HEK293 (cell line): ENCODE data around the gene ADAMTS17.

ENCODE experiments used
- CTCF ChIA-PET: fragments of 350-600 bp; formaldehyde crosslinking; extraction: SDS; loops from one replicate; lab custom pipeline; 2021; ENCODE audit warnings: antibody characterized with exemption; lab: Yijun Ruan, JAX
- POLR2A ChIA-PET: fragments of 300-600 bp; formaldehyde crosslinking; extraction: SDS; loops from one replicate; lab custom pipeline; 2020; ENCODE audit warnings: antibody characterized with exemption, inconsistent platforms; lab: Yijun Ruan, JAX
- H3K27ac ChIP-seq: fragments of 200-500 bp; sonication (Bioruptor generic); 2 replicates; pipeline ENCODE4 v1.5.1; 2014; ENCODE audit warnings: low read depth, low read length, control low read depth, inconsistent platforms; ENCODE audit errors: extremely low read depth
- H3K36me3 ChIP-seq, 2 experiments: fragments of 200-500 bp in 1 of 2; sonication (Bioruptor generic) in 1 of 2; 1 replicate in 1 of 2; 2 replicates in 1 of 2; pipeline ENCODE4 v1.5.1; 2014 to 2017; ENCODE audit warnings: inconsistent platforms in 2 of 2, low read length in 2 of 2; ENCODE audit not compliant: control insufficient read depth in 2 of 2, insufficient read depth in 1 of 2
- H3K4me1 ChIP-seq: fragments of 200-500 bp; sonication (Bioruptor generic); 2 replicates; pipeline ENCODE4 v1.5.1; 2014; ENCODE audit warnings: mild to moderate bottlenecking, low read length, inconsistent platforms; ENCODE audit not compliant: control insufficient read depth, insufficient read depth
- H3K4me3 ChIP-seq: 2 replicates; pipeline ENCODE4 v1.5.1; 2011; ENCODE audit warnings: low read depth, mild to moderate bottlenecking, control low read depth, low read length, moderate library complexity
- H3K9me3 ChIP-seq: fragments of 200-500 bp; sonication (Bioruptor generic); 2 replicates; pipeline ENCODE4 v1.5.1; 2014; ENCODE audit warnings: low read depth, low read length, inconsistent platforms; ENCODE audit not compliant: control insufficient read depth, insufficient read depth
- BCL11A ChIP-seq: fragments of 450-650 bp; formaldehyde crosslinking; IDR thresholded peaks from 2 replicates; pipeline ENCODE4 v1.5.1; 2016; ENCODE audit warnings: low read depth, missing biosample characterization, missing genetic modification characterization
- EGR2 ChIP-seq: fragments of 450-650 bp; formaldehyde crosslinking; IDR thresholded peaks from 2 replicates; pipeline ENCODE4 v1.5.1; 2016; ENCODE audit warnings: low read depth, missing biosample characterization, missing genetic modification characterization
- HOXC10 ChIP-seq: sonication (generic); formaldehyde crosslinking; IDR thresholded peaks from 2 replicates; pipeline ENCODE4 v1.8.1; 2023; ENCODE audit warnings: mild to moderate bottlenecking, missing genetic modification reagents
- IKZF3 ChIP-seq: fragments of 450-650 bp; IDR thresholded peaks from 2 replicates; pipeline ENCODE4 v1.5.0; 2018; ENCODE audit warnings: missing biosample characterization, mild to moderate bottlenecking, missing genetic modification characterization, moderate library complexity
- KLF1 ChIP-seq: fragments of 450-650 bp; formaldehyde crosslinking; IDR thresholded peaks from 2 replicates; pipeline ENCODE4 v1.5.1; 2016; ENCODE audit warnings: missing biosample characterization, missing genetic modification characterization
- KLF8 ChIP-seq: fragments of 450-650 bp; formaldehyde crosslinking; IDR thresholded peaks from 2 replicates; pipeline ENCODE4 v1.5.1; 2016; ENCODE audit warnings: missing biosample characterization, missing genetic modification characterization
- MEIS1 ChIP-seq: sonication (generic); formaldehyde crosslinking; IDR thresholded peaks from 2 replicates; pipeline ENCODE4 v1.8.1; 2022; ENCODE audit warnings: missing genetic modification reagents, mild to moderate bottlenecking, borderline replicate concordance
- PATZ1 ChIP-seq: fragments of 450-650 bp; formaldehyde crosslinking; IDR thresholded peaks from 2 replicates; pipeline ENCODE4 v1.5.1; 2016; ENCODE audit warnings: missing biosample characterization, missing genetic modification characterization
- REPIN1 ChIP-seq: fragments of 450-650 bp; formaldehyde crosslinking; IDR thresholded peaks from 2 replicates; pipeline ENCODE4 v1.5.1; 2017; ENCODE audit warnings: missing biosample characterization, missing genetic modification characterization, low read depth
- ZNF114 ChIP-seq: fragments of 450-650 bp; formaldehyde crosslinking; IDR thresholded peaks from 2 replicates; pipeline ENCODE4 v1.5.0; 2017; ENCODE audit warnings: missing biosample characterization, missing genetic modification characterization
- ZNF157 ChIP-seq: fragments of 450-650 bp; formaldehyde crosslinking; IDR thresholded peaks from 2 replicates; pipeline ENCODE4 v1.5.1; 2016; ENCODE audit warnings: missing biosample characterization, missing genetic modification characterization
- ZNF175 ChIP-seq: fragments of 450-650 bp; formaldehyde crosslinking; IDR thresholded peaks from 2 replicates; pipeline ENCODE4 v1.5.1; 2016; ENCODE audit warnings: missing biosample characterization, missing genetic modification characterization
- ZNF274 ChIP-seq, 2 experiments: fragments of 200-500 bp in 1 of 2; fragments of 450-650 bp in 1 of 2; sonication (Bioruptor generic) in 1 of 2; formaldehyde crosslinking in 1 of 2; IDR thresholded peaks; 2 replicates each; pipeline versions ENCODE4 v1.5.1 to v1.6.1; 2014 to 2016; ENCODE audit warnings: borderline replicate concordance in 1 of 2, inconsistent platforms in 1 of 2, low read length in 1 of 2, missing biosample characterization in 1 of 2, missing genetic modification characterization in 1 of 2
- ZNF324 ChIP-seq: fragments of 450-650 bp; formaldehyde crosslinking; IDR thresholded peaks from 2 replicates; pipeline ENCODE4 v1.5.1; 2016; ENCODE audit warnings: missing biosample characterization, missing genetic modification characterization
- ZNF433 ChIP-seq: fragments of 450-650 bp; formaldehyde crosslinking; IDR thresholded peaks from 2 replicates; pipeline ENCODE4 v1.5.1; 2016; ENCODE audit warnings: missing biosample characterization, missing genetic modification characterization, low read depth
- ZNF529 ChIP-seq: fragments of 450-650 bp; formaldehyde crosslinking; IDR thresholded peaks from 2 replicates; pipeline ENCODE4 v1.5.1; 2017; ENCODE audit warnings: missing genetic modification characterization, missing biosample characterization; ENCODE audit not compliant: insufficient replicate concordance
- ZNF548 ChIP-seq: fragments of 450-650 bp; formaldehyde crosslinking; IDR thresholded peaks from 2 replicates; pipeline ENCODE4 v1.5.1; 2016; ENCODE audit warnings: missing biosample characterization, missing genetic modification characterization
- ZNF571 ChIP-seq: fragments of 450-650 bp; formaldehyde crosslinking; IDR thresholded peaks from 2 replicates; pipeline ENCODE4 v1.5.0; 2017; ENCODE audit warnings: missing biosample characterization, missing genetic modification characterization
- TF ChIP-seq, protein P1 (sequence below): fragments of 450-650 bp; formaldehyde crosslinking; IDR thresholded peaks from 2 replicates; pipeline ENCODE4 v1.5.1; 2017; ENCODE audit warnings: missing biosample characterization, missing genetic modification characterization

Gene ADAMTS17

DNA sequence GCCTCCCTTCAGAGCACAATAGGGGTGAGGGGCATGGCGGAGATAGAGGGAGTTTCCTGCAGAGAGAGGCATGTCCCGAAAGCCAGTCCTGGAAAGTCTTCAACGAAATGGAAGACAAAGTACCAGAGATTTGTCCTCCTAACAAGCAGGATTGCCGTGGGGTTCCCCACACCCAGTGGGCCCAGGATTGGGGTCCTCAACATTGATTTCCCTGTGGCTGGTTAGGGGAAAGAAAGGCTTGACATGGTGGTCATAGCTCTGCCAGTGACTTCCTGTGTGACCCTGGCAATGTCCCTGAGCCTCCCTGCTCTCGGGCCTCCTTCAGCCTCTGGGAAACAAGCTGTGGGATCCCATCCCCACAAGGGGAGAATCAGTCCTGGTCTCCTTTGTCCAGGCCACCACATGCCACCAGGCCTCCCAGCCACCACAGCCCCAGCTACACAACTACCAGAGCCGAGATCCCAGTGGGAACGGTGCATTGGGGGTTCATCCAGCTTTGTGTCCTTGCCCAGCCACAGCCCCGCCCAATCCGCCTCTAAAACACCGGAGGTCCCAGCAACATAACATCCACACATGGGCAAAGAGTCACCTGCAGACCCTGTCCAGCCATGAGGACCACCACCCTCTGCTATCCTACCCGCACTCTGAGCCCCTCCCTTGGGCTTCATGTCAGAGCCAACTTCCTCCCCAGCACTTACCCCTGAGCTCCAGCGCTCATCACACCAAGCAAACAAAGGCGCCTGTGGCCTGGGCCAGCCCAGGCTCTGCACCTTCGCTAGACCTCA is 63.0 kb downstream of the ADAMTS17 start:
- CTCF ChIA-PET = no interaction called here
- Histone ChIP-seq H3K4me3 (no peak overlapping the region), H3K36me3 (no peaks in the 10 kb centered on the region), H3K9me3 (no peaks in the 10 kb centered on the region), H3K27ac (no peak overlapping the region), H3K4me1 (no peaks in the 10 kb centered on the region)
- POLR2A ChIA-PET = no interaction called here
- TF ChIP-seq ZNF157 (tag by site-specific recombination) = no peak
- TF ChIP-seq ZNF529 = no peak
- TF ChIP-seq, protein P1, sequence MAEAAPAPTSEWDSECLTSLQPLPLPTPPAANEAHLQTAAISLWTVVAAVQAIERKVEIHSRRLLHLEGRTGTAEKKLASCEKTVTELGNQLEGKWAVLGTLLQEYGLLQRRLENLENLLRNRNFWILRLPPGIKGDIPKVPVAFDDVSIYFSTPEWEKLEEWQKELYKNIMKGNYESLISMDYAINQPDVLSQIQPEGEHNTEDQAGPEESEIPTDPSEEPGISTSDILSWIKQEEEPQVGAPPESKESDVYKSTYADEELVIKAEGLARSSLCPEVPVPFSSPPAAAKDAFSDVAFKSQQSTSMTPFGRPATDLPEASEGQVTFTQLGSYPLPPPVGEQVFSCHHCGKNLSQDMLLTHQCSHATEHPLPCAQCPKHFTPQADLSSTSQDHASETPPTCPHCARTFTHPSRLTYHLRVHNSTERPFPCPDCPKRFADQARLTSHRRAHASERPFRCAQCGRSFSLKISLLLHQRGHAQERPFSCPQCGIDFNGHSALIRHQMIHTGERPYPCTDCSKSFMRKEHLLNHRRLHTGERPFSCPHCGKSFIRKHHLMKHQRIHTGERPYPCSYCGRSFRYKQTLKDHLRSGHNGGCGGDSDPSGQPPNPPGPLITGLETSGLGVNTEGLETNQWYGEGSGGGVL (tag by site-specific recombination) = no peak
- no peak for TF ChIP-seq ZNF324 (tag by site-specific recombination)
- TF ChIP-seq KLF1 (tag by site-specific recombination) = no peak
- TF ChIP-seq BCL11A (tag by site-specific recombination) = no peak
- TF ChIP-seq PATZ1 (tag by site-specific recombination) = no peak
- no peak for TF ChIP-seq KLF8 (tag by site-specific recombination)
- no peak for TF ChIP-seq MEIS1
- TF ChIP-seq ZNF175 = no peak
- TF ChIP-seq REPIN1 = no peak

GRCh38 chr15:100277087-100277855 is 64.5 kb downstream of the ADAMTS17 start:
- no peak overlapping the region for H3K4me3 ChIP-seq
- no peak for TF ChIP-seq ZNF433
- TF ChIP-seq IKZF3 (tag by site-specific recombination) = no peak
- no peak for TF ChIP-seq EGR2 (tag by site-specific recombination)
- no peak for TF ChIP-seq ZNF274 (IDR thresholded peaks at IDR 0.05; ENCODE audit: low read length)
- TF ChIP-seq ZNF274 (tag by site-specific recombination; IDR thresholded peaks at IDR 0.05; ENCODE audit: borderline replicate concordance) = no peak
- TF ChIP-seq HOXC10 (CRISPR knock-in tag) = no peak
- no peak for TF ChIP-seq ZNF114 (tag by site-specific recombination)
- TF ChIP-seq ZNF548 (tag by site-specific recombination) = no peak
- no peak for TF ChIP-seq KLF8 (tag by site-specific recombination)
- no peak for TF ChIP-seq ZNF571 (tag by site-specific recombination)
- TF ChIP-seq, all 188 proteins: peak for 0
- H3K36me3 ChIP-seq = no peaks in the 10 kb centered on the region
- no peaks in the 10 kb centered on the region for H3K4me1 ChIP-seq
- ChIA-PET CTCF (no interaction called here), POLR2A (no interaction called here)
- H3K27ac ChIP-seq = no peak overlapping the region
- H3K9me3 ChIP-seq = no peaks in the 10 kb centered on the region
